ENCODE data around the gene PDE9A. TPM values are rescaled to one million over a fixed set of nuclear protein-coding genes. Genes with fewer than 3 reads are reported as not detected.
A peak's percentile ranks its signal among the peaks of the same experiment; 100 is the strongest.

PDE9A gene
- total RNA-seq, 2 experiments from 2014 or later, result 7.5 to 9.5 TPM

DNA sequence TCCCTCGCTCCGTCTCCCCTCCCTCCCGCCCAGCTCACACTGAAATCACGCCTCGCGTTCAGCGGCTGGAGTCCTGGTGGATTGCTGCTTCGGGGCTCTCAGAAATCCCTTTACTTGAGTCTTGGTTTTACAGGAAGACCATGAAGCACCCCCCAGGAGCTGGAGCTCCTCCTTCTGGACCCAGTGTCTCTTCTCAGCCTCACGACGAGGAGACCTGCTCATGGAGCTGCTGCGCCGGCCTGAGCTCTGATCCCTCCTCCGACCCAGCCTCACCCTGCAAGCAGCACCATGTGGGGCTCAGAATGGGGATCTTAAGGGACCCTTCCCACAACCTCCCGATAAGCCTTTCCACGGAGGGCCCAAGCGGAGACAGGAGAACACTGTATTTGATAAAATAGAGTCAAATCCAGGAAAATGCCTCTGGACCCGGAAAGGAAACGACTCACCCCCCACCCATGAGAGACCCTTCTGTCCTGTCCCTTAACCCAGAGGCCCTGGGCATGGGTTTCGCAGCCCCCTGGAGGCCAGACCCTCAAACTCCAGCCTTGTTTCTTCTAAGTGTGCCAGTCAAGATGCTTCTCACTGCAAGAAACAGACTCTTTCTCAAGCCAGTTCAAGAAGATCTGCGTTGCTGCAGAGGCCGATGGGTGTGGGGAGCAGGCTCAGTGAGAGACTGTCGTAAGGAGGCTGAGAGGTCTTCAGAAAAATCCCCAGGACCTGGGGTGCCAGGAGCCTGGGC is 26.1 kb downstream of the PDE9A start:
- Mint-ChIP-seq H3K9me3 (no peaks in the 10 kb centered on the region), H3K4me1 (peaks cover 49% of the 10 kb centered on the region), H3K27me3 (peaks cover 4% of the 10 kb centered on the region), H3K4me3 (no peak overlapping the region), H3K36me3 (no peaks in the 10 kb centered on the region), H3K27ac (no peak overlapping the region)
- ATAC-seq (ENCODE audit: low read depth), result no peak
- POLR2A ChIA-PET, result no interaction called here
- DNase-seq, result no peak

DNA sequence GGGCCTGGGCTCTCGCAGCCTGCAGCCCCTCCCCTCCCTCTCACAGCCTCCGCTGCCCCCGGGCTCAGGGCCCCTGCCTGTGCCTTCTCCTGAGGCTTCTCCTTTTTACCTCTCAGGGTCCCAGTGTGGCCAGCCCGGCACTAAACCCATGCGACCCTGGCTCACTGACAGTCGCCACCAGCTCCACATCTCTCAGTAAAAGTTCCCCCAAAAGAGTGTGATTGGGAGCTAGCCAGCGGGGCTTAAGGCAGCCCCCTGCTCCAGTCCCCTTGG is 26.6 kb downstream of the PDE9A start:
- Mint-ChIP-seq H3K4me1 (peaks cover 54% of the 10 kb centered on the region), H3K4me3 (no peak overlapping the region), H3K27ac (no peak overlapping the region), H3K9me3 (no peaks in the 10 kb centered on the region), H3K36me3 (no peaks in the 10 kb centered on the region), H3K27me3 (peaks cover 4% of the 10 kb centered on the region)
- ATAC-seq (ENCODE audit: low read depth) (no peak), DNase-seq (no peak)
- POLR2A ChIA-PET, result no interaction called here

DNA sequence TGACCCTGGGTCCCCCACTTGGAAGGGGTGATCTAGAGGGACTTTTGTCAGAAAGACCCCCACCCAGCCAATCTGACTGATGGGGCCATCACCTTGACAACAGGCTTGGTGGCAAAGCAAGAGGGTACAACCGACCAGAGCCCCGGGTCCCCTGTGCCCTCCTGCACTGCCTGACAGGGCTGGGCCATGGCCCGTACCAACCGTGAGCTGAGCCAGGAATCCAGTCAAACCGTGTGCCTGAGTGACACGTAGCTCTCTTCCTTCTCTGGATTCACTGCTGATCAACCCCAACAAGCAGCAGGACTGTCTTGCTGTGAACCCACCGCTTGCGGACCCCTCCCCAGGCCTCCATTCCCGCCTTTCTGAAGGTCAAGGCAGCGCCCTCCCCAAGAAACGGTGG is 27.0 kb downstream of the PDE9A start:
- Mint-ChIP-seq H3K27me3 (peaks cover 4% of the 10 kb centered on the region), H3K27ac (no peak overlapping the region), H3K36me3 (no peaks in the 10 kb centered on the region), H3K9me3 (no peaks in the 10 kb centered on the region), H3K4me1 (peaks cover 57% of the 10 kb centered on the region), H3K4me3 (no peak overlapping the region)
- POLR2A ChIA-PET, result no interaction called here
- ATAC-seq (ENCODE audit: low read depth) (no peak), DNase-seq (no peak)

DNA sequence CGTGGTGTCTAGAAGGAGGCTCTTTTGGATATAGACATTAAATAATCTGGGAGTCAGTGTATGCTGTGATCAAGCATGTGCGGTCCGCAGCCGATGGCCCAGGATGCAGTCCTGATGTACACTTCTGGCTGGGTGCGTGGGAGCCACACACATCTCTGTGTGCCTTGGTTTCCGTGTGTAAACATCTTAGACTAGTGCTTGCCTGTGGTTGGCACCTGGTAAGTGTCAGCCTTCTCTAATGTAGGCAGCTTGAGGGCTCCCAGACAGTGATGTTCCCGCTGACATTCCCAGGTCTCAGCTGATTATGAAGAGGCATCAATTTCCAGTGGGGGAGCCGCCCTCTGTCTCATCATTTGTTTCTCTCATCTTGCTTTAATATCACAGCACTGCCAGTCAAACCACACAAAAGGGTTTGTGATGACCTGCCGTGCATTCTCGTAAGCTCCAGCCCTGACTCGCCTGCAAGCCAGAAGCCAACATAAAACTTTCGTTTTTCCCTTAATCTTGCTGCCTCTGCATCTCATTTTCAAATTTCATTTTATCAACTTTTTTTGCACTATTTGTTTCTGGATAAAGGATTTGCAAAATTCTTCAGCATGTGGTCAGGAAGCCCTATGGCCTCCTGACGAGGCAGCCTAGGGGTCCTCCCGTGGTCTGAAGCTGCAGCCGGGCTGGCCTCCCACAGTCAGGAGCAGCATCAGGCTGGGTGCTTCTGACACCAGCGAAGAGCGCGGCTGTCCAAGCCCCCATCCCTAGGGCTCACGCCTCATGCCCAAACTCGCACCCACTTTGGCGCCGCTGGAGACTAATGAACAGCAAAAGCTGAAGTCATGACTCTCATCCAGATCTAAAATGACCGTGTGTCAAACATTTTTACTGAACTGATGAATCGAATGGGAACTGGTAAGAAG is 28.1 kb downstream of the PDE9A start:
- DNase-seq, result no peak
- H3K4me1 Mint-ChIP-seq, result peaks cover 57% of the 10 kb centered on the region
- peaks cover 4% of the 10 kb centered on the region for H3K27me3 Mint-ChIP-seq
- H3K9me3 Mint-ChIP-seq, result no peaks in the 10 kb centered on the region
- no peak for ATAC-seq (ENCODE audit: low read depth)
- H3K36me3 Mint-ChIP-seq, result no peaks in the 10 kb centered on the region
- POLR2A ChIA-PET, result interaction anchor here (1.0 kb wide), 1 partner anchor 67 kb away, joined by 3 read pairs; no protein-coding TSS in a partner anchor
- peak overlapping the region; percentile 42 for H3K4me3 Mint-ChIP-seq
- peak overlapping the region; percentile 73 for H3K27ac Mint-ChIP-seq

DNA sequence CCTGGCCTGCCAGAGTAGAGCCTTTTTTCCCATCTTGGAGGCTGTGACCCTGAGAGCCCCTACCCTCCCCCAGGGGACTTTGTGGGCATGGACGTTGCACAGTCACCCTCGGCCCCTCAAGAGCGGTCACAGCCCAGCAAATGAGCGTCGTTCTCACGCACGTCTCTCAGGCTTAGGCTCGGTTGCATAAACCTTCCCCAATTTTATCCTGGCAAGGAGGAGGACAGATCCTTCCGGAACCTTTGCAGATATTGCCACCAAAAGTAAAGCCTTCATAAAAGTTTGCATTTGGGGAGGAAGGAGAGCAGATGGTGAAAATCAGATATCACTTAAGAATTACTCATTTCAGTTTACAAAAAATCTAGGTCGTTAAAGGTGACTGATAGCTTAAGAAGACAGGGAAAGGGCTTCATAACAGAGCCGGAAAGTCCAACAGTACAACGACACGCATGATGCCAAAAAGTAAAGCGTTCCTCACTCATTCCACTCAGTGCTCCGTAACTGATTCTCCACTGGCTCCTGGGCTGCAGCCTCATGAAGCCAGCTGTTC is 29.3 kb downstream of the PDE9A start:
- Mint-ChIP-seq H3K9me3 (no peaks in the 10 kb centered on the region), H3K27me3 (peaks cover 4% of the 10 kb centered on the region), H3K4me3 (no peak overlapping the region), H3K27ac (no peak overlapping the region), H3K4me1 (peaks cover 53% of the 10 kb centered on the region), H3K36me3 (no peaks in the 10 kb centered on the region)
- no peak for DNase-seq
- no peak for ATAC-seq (ENCODE audit: low read depth)
- POLR2A ChIA-PET, result interaction anchor here (0.7 to 1.2 kb wide), 4 partner anchors 29 to 68 kb away, joined by 3 to 4 read pairs (median 4); no protein-coding TSS in a partner anchor

DNA sequence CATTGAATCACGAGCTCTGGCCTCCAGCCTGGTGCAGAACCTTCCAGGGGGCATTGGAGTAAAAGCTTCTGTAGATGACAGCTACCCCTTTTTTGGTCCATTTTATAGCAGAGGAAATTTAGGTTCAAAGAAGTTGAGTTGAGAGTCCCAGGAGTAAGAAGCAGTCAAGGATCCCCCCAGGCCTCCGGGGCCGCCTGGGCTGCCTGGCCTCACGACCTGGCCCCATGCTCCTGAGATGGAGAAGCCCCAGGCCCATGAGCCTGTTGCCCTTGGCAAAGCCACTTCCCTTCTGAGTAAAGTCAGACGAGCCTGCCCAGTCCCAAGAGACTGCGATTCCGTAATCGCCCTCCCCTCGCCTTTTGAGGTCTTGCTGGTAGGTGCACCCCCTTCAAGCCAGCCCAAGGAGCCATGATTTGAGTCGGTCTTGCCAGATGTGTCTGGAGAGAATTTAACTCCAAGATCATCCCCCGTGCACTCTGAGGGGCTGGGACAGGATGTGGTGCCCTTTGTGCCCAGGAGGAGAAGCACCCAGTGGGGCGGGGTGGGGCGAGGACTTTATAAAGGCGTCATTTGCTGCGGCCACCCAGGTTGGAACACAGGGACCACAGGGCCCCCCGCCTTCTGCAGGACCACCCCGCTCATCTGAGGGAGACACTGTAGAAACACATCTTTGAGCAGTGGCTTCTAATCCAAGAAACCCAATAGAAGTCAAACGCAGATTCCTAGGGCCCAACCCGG is 30.1 kb downstream of the PDE9A start:
- Mint-ChIP-seq H3K27me3 (peaks cover 4% of the 10 kb centered on the region), H3K36me3 (no peaks in the 10 kb centered on the region), H3K4me3 (peak overlapping the region; percentile 88), H3K9me3 (no peaks in the 10 kb centered on the region), H3K27ac (peak overlapping the region; percentile 99), H3K4me1 (peaks cover 45% of the 10 kb centered on the region)
- POLR2A ChIA-PET, result interaction anchor here (0.7 to 1.6 kb wide), 5 partner anchors 11 to 62 kb away, joined by 3 to 4 read pairs (median 4); no protein-coding TSS in a partner anchor
- DNase-seq (peak; percentile 69), ATAC-seq (ENCODE audit: low read depth) (peak; percentile 44)

DNA sequence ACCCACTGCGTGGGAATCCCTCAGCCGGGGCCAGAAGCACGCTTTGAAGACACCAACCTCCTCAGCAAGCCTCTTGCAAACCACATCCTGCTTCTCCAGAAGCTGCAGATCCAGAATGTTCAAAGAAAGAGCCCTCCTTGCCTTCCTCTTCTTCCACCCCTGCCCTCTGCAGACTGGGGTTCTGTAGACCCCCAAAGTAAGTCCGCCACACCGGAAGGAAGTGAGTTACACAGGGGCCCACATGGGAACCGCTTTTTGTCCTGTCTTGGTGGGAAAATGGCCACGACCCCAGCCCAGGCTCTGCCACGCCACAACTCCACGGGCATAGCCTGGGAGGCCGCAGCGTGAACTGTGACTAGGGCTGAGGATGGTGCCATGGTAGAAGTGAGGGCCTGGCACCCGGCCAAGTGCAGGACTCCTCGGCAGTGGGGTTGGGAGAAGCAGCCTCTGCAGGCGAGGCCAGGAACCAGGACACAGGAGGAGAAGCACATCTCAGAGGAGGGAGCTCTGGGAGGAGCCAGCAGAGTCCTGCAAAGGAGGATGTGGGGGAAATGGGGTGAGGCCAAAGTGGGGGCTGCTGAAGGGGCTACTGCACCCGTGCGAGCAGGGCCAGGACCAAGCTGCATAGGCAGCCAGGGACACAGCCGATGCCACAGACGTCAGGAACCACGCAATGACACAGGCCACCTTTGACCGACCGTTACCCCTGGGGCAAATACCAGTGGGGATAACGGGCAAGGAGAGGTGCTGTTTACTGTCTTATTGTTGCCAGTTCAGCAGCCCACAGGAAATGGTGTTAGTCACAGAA is 30.9 kb downstream of the PDE9A start:
- peak; percentile 74 for ATAC-seq (ENCODE audit: low read depth)
- Mint-ChIP-seq H3K27me3 (peaks cover 4% of the 10 kb centered on the region), H3K4me3 (peak overlapping the region; percentile 88), H3K27ac (peak overlapping the region; percentile 99), H3K9me3 (no peaks in the 10 kb centered on the region), H3K36me3 (no peaks in the 10 kb centered on the region), H3K4me1 (peaks cover 44% of the 10 kb centered on the region)
- DNase-seq, result peak; percentile 76
- POLR2A ChIA-PET, result interaction anchor here (0.7 to 1.6 kb wide), 11 partner anchors 9 to 147 kb away, joined by 3 to 6 read pairs (median 3); no protein-coding TSS in a partner anchor

DNA sequence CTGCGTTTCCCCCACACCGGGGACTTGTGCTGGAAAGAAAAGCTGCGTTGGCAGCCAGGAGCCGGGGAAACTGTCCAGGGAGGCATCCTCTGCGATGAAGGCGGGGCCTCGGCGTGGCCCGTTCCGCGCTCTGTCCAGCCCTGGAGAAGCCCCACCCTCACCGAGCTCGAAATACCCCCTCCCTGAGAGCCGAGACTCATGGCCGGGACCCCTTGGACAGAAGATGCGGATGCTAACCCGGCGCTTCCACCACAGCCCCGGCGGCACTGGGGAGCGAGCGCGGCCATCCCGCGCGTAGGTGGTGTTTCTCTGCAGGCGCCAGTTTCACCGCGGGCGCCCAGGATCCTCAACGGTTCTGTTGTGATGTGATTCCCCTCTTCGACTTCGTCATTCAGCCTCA is 31.6 kb downstream of the PDE9A start:
- ATAC-seq (ENCODE audit: low read depth), result no peak
- POLR2A ChIA-PET, result interaction anchor here (0.6 to 1.6 kb wide), 11 partner anchors 8 to 146 kb away, joined by 3 to 6 read pairs (median 3); no protein-coding TSS in a partner anchor
- Mint-ChIP-seq H3K36me3 (no peaks in the 10 kb centered on the region), H3K9me3 (no peaks in the 10 kb centered on the region), H3K4me1 (peaks cover 43% of the 10 kb centered on the region), H3K27ac (peak overlapping the region; percentile 99), H3K27me3 (no peaks in the 10 kb centered on the region), H3K4me3 (peak overlapping the region; percentile 88)
- peak; percentile 44 for DNase-seq

DNA sequence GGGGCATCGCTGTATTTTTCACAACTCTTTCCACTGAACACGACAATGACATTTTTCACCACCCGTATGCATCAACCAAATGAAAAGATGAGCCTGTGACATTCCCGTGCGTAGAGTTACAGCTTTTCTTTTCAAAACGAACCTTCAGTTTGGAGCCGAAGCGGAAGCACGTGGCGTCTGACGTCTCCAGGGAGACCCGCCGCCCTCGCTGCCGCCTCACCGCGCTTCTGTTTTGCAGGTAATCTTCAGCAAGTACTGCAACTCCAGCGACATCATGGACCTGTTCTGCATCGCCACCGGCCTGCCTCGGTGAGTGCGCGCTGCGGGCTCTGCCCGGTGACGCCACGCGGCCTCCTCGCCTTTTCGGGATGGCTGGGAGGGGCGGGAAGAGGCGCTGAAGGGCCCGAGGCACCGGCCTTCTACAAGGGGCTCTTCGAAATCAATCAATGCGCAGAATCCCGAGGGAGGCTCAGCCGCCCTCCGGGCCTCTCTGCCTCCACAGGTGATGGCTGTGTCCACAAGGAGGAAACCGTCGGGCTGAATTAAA is 32.6 kb downstream of the PDE9A start:
- POLR2A ChIA-PET, result no interaction called here
- DNase-seq, result no peak
- peak overlapping the region; percentile 47 for H3K27ac Mint-ChIP-seq
- no peaks in the 10 kb centered on the region for H3K36me3 Mint-ChIP-seq
- no peaks in the 10 kb centered on the region for H3K27me3 Mint-ChIP-seq
- H3K9me3 Mint-ChIP-seq, result no peaks in the 10 kb centered on the region
- ATAC-seq (ENCODE audit: low read depth), result no peak
- H3K4me3 Mint-ChIP-seq, result no peak overlapping the region
- H3K4me1 Mint-ChIP-seq, result peaks cover 42% of the 10 kb centered on the region

DNA sequence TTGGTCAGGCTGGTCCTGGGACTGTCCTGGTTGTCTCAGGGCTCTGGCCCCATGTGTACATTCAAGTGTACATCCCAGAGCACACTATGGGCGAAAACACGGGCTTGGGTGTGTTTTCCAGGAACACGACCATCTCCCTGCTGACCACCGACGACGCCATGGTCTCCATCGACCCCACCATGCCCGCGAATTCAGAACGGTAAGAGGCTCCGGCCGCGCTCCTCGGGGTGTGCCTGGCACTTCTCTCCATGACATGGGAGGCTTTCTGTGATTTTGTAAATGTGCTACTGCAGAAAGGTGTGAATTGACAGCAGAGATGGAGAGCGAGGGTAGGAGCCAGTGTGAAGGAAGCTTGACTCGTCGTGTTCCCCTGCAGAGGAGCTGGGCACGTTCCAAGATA is 34.4 kb downstream of the PDE9A start:
- no peak for DNase-seq
- Mint-ChIP-seq H3K27me3 (no peaks in the 10 kb centered on the region), H3K27ac (no peak overlapping the region), H3K9me3 (no peaks in the 10 kb centered on the region), H3K4me1 (peaks cover 24% of the 10 kb centered on the region), H3K4me3 (no peak overlapping the region), H3K36me3 (no peaks in the 10 kb centered on the region)
- POLR2A ChIA-PET, result no interaction called here
- ATAC-seq (ENCODE audit: low read depth), result no peak

DNA sequence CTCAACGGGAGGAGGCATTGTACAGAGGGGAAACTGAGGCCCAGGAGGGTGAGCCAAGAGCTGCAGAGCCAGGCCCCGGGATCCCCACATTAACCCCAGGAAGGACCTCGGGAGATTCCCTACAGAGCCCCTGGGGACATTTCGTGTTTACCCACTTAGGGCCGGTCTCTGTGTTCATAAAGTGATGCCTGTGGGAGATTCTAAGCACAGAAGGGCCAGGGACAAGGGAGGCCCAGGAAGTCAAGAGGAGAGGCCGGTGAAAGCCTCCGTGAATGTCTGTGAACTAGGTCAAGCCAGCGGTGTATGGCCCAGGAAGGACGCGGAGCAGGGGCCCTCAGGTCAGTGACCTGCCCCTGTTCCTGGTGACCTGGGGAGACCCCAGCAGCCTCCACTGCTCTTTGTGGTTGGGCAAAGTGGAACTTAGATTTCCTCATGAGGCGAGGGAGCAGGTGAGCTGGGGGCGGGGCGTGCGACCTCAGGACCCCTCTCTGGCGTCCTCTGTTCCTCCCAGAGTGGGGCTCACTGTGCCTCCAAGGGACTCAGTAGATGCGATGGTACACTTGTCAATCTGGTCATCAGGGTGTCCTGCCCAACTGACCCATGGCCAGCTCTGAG is 34.9 kb downstream of the PDE9A start:
- ATAC-seq (ENCODE audit: low read depth), result no peak
- no peaks in the 10 kb centered on the region for H3K27me3 Mint-ChIP-seq
- POLR2A ChIA-PET, result interaction anchor here (1.1 kb wide), 1 partner anchor 11 kb away, joined by 3 read pairs; no protein-coding TSS in a partner anchor
- H3K4me3 Mint-ChIP-seq, result no peak overlapping the region
- no peak overlapping the region for H3K27ac Mint-ChIP-seq
- H3K36me3 Mint-ChIP-seq, result no peaks in the 10 kb centered on the region
- peaks cover 19% of the 10 kb centered on the region for H3K4me1 Mint-ChIP-seq
- no peaks in the 10 kb centered on the region for H3K9me3 Mint-ChIP-seq
- no peak for DNase-seq
